GF-D8 (cell line): ENCODE results near the gene LRRC26.
"Not testable (repeated sequence)": the region's sequence is repeated elsewhere in the genome, so short reads cannot be mapped to it uniquely, and the experiment has no call there.

Source experiments
- DNase-seq: peaks from one replicate; lab custom pipeline; 2025; lab: John Stamatoyannopoulos, UW

LRRC26 gene

DNA sequence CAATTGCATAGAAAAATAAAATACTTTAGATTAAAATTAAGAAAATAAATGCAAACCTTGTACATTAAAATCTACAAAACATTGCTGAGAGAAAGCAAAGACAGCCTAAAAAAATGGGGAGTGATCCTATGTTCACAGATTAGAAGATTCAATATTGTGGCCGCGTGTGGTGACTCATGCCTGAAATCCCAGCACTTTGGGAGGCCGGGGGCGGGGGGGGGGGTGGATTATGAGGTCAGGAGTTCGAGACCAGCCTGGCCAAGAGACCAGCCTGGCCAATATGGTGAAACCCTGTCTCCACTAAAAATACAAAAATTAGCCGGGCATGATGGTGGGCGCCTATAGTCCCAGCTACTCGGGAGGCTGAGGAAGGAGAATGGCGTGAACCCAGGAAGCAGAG lies 34.7 kb downstream of the LRRC26 start:
- not testable (repeated sequence) for DNase-seq

GRCh38 chr9:137134191-137134590 lies 35.7 kb downstream of the LRRC26 start:
- DNase-seq = no peak

- no peak for DNase-seq
These were observed 39.6 kb downstream of the LRRC26 start for GRCh38 chr9:137130176-137130755.

- DNase-seq = peak; percentile 82
These were observed 40.2 kb downstream of the LRRC26 start for GRCh38 chr9:137129456-137130175.

GRCh38 chr9:137128862-137129455 lies 40.9 kb downstream of the LRRC26 start:
- DNase-seq = no peak

- no peak for DNase-seq
These were observed 41.5 kb downstream of the LRRC26 start for GRCh38 chr9:137128158-137128861.

- peak; percentile 66 for DNase-seq
These were observed 42.3 kb downstream of the LRRC26 start for GRCh38 chr9:137127301-137128157.

DNA sequence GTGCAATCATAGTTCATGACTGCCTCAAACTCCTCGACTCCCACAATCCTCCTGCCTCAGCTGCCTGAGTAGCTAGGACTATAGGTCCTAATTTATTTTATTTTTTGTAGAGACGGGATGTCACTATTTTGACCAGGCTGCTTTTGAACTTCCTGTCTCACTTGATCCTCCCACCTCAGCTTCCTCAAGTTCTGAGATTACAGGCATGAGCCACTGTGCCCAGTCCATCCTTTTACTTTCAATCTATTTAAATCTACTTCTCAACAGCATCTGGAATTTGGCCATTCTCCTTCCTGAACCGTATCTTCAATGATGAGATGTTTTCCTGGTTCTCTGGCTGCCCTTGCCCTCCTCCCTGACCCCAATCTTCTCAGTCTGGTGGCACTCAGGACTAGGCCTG lies 43.1 kb downstream of the LRRC26 start:
- DNase-seq = no peak

DNA sequence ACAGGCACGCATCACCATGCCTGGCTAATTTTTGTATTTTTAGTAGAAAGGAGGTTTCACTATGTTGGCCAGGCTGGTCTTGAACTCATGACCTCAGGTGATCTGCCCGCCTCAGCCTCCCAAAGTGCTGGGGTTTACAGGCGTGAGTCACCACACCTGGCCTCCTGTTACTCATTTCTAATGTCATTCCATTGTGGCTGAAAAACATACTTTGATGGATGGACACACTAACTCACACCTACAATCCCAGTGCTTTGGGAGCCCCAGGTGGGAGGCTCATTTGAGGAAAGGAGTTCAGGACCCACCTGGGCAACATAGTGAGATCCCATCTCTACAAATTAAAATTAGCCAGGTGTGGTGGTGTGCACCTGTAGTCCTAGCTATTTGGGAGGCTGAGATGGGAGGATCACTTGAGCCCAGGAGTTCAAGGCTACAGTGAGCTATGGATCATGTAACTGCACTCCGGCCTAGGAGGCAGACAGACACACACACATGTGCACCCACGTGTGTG lies 45.8 kb downstream of the LRRC26 start:
- not testable (repeated sequence) for DNase-seq

- DNase-seq = no peak
These were observed 46.4 kb downstream of the LRRC26 start for GRCh38 chr9:137123468-137123837.

- not testable (repeated sequence) for DNase-seq
These were observed 46.9 kb downstream of the LRRC26 start for GRCh38 chr9:137122796-137123467.

- DNase-seq = not testable (repeated sequence)
These were observed 47.7 kb downstream of the LRRC26 start for GRCh38 chr9:137121927-137122795.
